Measurements from ENCODE around the gene TLR1.
"Not testable (repeated sequence)": the region's sequence is repeated elsewhere in the genome, so short reads cannot be mapped to it uniquely, and the experiment has no call there.

DNA sequence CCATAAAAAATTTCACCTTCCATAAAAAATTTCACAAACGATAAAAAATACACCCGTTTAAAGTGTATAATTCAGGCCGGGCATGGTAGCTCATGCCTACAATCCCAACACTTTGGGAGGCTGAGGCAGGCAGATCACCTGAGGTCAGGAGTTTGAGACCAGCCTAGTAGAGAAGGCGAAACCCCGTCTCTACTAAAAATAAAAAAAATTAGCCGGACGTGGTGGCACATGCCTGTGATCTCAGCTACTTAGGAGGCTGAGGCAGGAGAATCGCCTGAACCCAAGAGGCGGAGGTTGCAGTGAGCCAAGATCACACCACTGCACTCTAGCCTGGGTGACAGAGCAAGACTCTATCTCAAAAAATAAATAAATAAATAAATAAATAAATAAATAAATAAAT, 1.7 kb upstream of the TLR1 start:
- TF ChIP-seq, protein P1, sequence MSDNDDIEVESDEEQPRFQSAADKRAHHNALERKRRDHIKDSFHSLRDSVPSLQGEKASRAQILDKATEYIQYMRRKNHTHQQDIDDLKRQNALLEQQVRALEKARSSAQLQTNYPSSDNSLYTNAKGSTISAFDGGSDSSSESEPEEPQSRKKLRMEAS (IDR thresholded peaks at IDR 0.05; ENCODE audit: low read depth, low read length): not testable (repeated sequence)
- TF ChIP-seq, protein P2, sequence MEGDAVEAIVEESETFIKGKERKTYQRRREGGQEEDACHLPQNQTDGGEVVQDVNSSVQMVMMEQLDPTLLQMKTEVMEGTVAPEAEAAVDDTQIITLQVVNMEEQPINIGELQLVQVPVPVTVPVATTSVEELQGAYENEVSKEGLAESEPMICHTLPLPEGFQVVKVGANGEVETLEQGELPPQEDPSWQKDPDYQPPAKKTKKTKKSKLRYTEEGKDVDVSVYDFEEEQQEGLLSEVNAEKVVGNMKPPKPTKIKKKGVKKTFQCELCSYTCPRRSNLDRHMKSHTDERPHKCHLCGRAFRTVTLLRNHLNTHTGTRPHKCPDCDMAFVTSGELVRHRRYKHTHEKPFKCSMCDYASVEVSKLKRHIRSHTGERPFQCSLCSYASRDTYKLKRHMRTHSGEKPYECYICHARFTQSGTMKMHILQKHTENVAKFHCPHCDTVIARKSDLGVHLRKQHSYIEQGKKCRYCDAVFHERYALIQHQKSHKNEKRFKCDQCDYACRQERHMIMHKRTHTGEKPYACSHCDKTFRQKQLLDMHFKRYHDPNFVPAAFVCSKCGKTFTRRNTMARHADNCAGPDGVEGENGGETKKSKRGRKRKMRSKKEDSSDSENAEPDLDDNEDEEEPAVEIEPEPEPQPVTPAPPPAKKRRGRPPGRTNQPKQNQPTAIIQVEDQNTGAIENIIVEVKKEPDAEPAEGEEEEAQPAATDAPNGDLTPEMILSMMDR (IDR thresholded peaks at IDR 0.05; ENCODE audit: low read depth, low read length): not testable (repeated sequence)
- TF ChIP-seq MYC (IDR thresholded peaks at IDR 0.05; ENCODE audit: low read depth, low read length): not testable (repeated sequence)

All from NB4 (cell line).